ENCODE measurements around the gene ADA. TPM values are rescaled to one million over a fixed set of nuclear protein-coding genes. Genes with fewer than 3 reads are reported as not detected.

The ADA gene
- total and polyA plus RNA-seq, 9 of the 15 experiments (the other 6 are each of a cell fraction or from before 2014, with no cell fraction given): 2.4 to 26.1 (median 5.3) TPM

- Histone ChIP-seq H3K4me3 (no peak overlapping the region), H3K9me1 (ENCODE audit: control insufficient read depth, insufficient read depth, low read length) (no peaks in the 10 kb centered on the region), H4K20me1 (replicated peaks; ENCODE audit: control insufficient read depth, insufficient read depth, low read length) (no peaks in the 10 kb centered on the region; the same call in 1 of the 2 replicates), H3K27me3 (ENCODE audit: control insufficient read depth in 2 of 2, insufficient read depth in 2 of 2, low read length in 2 of 2) (peaks cover 13 to 16% of the 10 kb centered on the region in 2 experiments; a peak in 4 of 5 replicates), H3K4me2 (ENCODE audit: insufficient read depth, low read length) (no peak overlapping the region), H3K79me2 (ENCODE audit: control insufficient read depth, insufficient read depth, low read length) (no peaks in the 10 kb centered on the region), H2AFZ (ENCODE audit: low read depth, low read length) (no peak overlapping the region), H3K27ac (ENCODE audit: extremely low read depth, low read depth, low read length) (no peak overlapping the region), H3K4me1 (replicated peaks in 1 of 2; ENCODE audit: control insufficient read depth in 2 of 2, insufficient read depth in 2 of 2, low read length in 2 of 2) (no peaks in the 10 kb centered on the region; a peak in 1 of 5 replicates), H3K9ac (ENCODE audit: insufficient read depth in 1 of 2, low read depth in 2 of 2, low read length in 2 of 2) (no peak overlapping the region), H3K9me3 (replicated peaks; ENCODE audit: control insufficient read depth, insufficient read depth, low read depth, low read length) (no peaks in the 10 kb centered on the region; the same call in 1 of the 2 replicates), H3K36me3 (ENCODE audit: control insufficient read depth, insufficient read depth, low read length) (no peaks in the 10 kb centered on the region)
- intact Hi-C loops (cut with micrococcal nuclease) (loop anchor here (5.0 kb wide), 1 partner anchor 297 kb away; no protein-coding TSS in a partner anchor), in situ Hi-C loops (cut with MboI) (no loop called here)
- ChIA-PET POLR2A (interaction anchor here (0.6 to 1.4 kb wide), 2 partner anchors 19 to 166 kb away, joined by 3 to 6 read pairs; no protein-coding TSS in a partner anchor), CTCF (ENCODE audit: low intra/inter-chr PET ratio) (interaction anchor here (0.9 to 5.8 kb wide), 5 partner anchors 44 to 467 kb away, joined by 4 to 58 read pairs (median 9); no protein-coding TSS in a partner anchor)
- ATAC-seq (no peak), FAIRE-seq (no peak), DNase-seq (ENCODE audit: extremely low read depth in 1 of 4, low spot score in 3 of 4) (no peak)
- BruUV-seq (replicated peaks): no TSS peak
- WGBS (ENCODE audit: insufficient coverage, low coverage, missing lambda C conversion rate): 5% methylated on average over 6 of the region's 6 CpGs
- TF ChIP-seq EP300 (IDR thresholded peaks at IDR 0.05; ENCODE audit: low read length) (no peak), ZKSCAN1 (IDR thresholded peaks at IDR 0.05; ENCODE audit: low read depth, low read length) (no peak), NCOA4 (IDR thresholded peaks at IDR 0.05; ENCODE audit: partially characterized antibody) (no peak), ZNF41 (CRISPR knock-in tag; conservative IDR thresholded peaks at IDR 0.05) (no peak), E2F8 (IDR thresholded peaks at IDR 0.05; ENCODE audit: low read depth, partially characterized antibody) (no peak), ATF2 (CRISPR knock-in tag; IDR thresholded peaks at IDR 0.05) (no peak), FOXA3 (CRISPR knock-in tag; conservative IDR thresholded peaks at IDR 0.05 in 1 of 2, IDR thresholded peaks at IDR 0.05 in 1 of 2) (no peak), BMI1 (IDR thresholded peaks at IDR 0.05; ENCODE audit: low read length) (no peak), YBX1 (IDR thresholded peaks at IDR 0.05) (no peak), SNAPC5 (CRISPR knock-in tag; IDR thresholded peaks at IDR 0.05) (no peak), HDAC1 (IDR thresholded peaks at IDR 0.05) (no peak), MAZ (CRISPR knock-in tag; conservative IDR thresholded peaks at IDR 0.05 in 1 of 2, IDR thresholded peaks at IDR 0.05 in 1 of 2) (no peak), TFE3 (CRISPR knock-in tag; IDR thresholded peaks at IDR 0.05) (no peak)
Measured at GRCh38 chr20:44684047-44684967, 32.8 kb upstream of the ADA start.
